H7 (cell line): ENCODE measurements around the gene BRD7. TPM values are rescaled to one million over a fixed set of nuclear protein-coding genes. Genes with fewer than 3 reads are reported as not detected.

Experiments
- DNase-seq: peaks from one replicate; pipeline ENCODE4 v3.0.0; 2012
- H3K27me3 ChIP-seq: 2 replicates; pipeline ENCODE4 v1.6.0; 2011; ENCODE audit warnings: mild to moderate bottlenecking, low read length; ENCODE audit not compliant: control insufficient read depth, insufficient read depth
- H3K36me3 ChIP-seq: replicated peaks from 2 replicates; pipeline ENCODE4 v1.5.1; 2011; ENCODE audit warnings: low read length; ENCODE audit not compliant: control insufficient read depth, insufficient read depth
- H3K4me3 ChIP-seq: 2 replicates; pipeline ENCODE4 v1.5.1; 2011; ENCODE audit warnings: low read depth, mild to moderate bottlenecking, control low read depth, low read length, moderate library complexity; ENCODE audit not compliant: insufficient read depth
- total RNA-seq: library from RNA; depleted of rRNA; stranded (reverse); fragments of >200 nt; shearing (Covaris generic); gene quantifications from 2 replicates; pipeline ENCODE4 v1.2.3, GENCODE V29; 2014; rRNA removed

BRD7 gene
- total RNA-seq, 1 experiment from 2014 or later = 86.5 TPM

- Histone ChIP-seq H3K36me3 (no peaks in the 10 kb centered on the region), H3K27me3 (no peaks in the 10 kb centered on the region), H3K4me3 (no peak overlapping the region)
- peak; percentile 51 for DNase-seq
These were observed 98.2 kb downstream of the BRD7 start for GRCh38 chr16:50270510-50271147.

GRCh38 chr16:50269769-50270509 lies 98.8 kb downstream of the BRD7 start:
- H3K36me3 ChIP-seq = no peaks in the 10 kb centered on the region
- no peak overlapping the region for H3K4me3 ChIP-seq
- peak; percentile 22 for DNase-seq
- H3K27me3 ChIP-seq = no peaks in the 10 kb centered on the region

DNA sequence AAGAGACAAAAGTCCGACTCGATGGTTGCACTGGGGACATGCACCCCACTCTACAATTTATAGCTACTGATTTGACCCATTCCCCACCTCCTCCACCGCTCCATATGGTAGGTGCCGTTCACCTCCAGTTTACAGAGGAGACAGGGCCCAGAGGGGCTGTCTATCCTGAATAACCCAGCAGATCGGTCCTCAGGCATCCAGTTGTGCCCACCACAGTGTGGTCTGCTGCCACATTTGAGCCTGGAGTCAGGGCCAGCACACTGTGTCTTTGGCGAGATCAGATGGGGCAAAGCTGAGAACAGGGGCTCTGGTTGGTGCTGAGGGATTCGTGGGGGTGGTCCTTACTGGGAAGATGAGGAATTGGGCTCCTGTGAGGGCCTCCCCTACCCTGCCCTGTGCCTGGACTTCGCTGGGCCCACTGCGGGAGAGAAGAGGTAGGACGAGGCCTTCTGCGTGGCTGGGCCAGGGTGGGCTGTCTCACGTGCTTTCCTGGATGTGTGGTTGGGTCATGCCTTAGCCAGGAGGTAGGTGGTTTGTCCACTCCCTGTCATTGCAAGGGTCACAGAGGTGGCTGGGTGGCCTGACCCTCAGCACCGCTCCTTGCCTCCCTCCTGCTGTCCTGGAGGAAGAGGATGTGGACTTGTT lies 99.6 kb downstream of the BRD7 start:
- DNase-seq = peak; percentile 33
- H3K4me3 ChIP-seq = no peak overlapping the region
- H3K27me3 ChIP-seq = no peaks in the 10 kb centered on the region
- no peaks in the 10 kb centered on the region for H3K36me3 ChIP-seq

- Histone ChIP-seq H3K4me3 (no peak overlapping the region), H3K36me3 (no peaks in the 10 kb centered on the region), H3K27me3 (no peaks in the 10 kb centered on the region)
- no peak for DNase-seq
These were observed 100.4 kb downstream of the BRD7 start for GRCh38 chr16:50268352-50268751.

DNA sequence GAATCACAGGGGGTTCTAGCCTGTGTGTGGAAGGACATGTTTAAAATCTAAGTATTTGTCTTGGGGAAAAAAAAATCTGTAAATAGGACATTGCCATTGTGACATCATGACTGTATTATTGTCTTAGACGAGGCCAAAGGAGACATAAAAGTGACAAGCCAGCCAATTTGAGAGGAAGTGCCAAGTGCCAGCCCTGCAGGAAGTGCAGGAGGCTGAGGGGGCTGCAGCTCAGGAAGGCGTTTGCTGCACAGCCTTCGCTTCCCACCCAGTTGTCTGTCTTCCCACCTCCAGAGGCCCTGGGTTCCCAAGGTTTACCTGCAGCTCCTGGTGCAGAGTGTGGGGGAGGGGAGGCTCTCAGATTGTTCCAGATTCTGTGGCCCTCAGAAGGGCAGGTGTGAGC lies 101.1 kb downstream of the BRD7 start:
- Histone ChIP-seq H3K36me3 (no peaks in the 10 kb centered on the region), H3K4me3 (no peak overlapping the region), H3K27me3 (no peaks in the 10 kb centered on the region)
- DNase-seq = peak; percentile 51

GRCh38 chr16:50267151-50267631 lies 101.6 kb downstream of the BRD7 start:
- no peak overlapping the region for H3K4me3 ChIP-seq
- no peaks in the 10 kb centered on the region for H3K27me3 ChIP-seq
- peak; percentile 40 for DNase-seq
- no peaks in the 10 kb centered on the region for H3K36me3 ChIP-seq

- peak; percentile 87 for DNase-seq
- no peaks in the 10 kb centered on the region for H3K36me3 ChIP-seq
- H3K4me3 ChIP-seq = no peak within 1 kb of the TSS
- H3K27me3 ChIP-seq = no peaks in the 10 kb centered on the region
These were observed 102.3 kb downstream of the BRD7 start, which contains the start of gene ADCY7 for GRCh38 chr16:50266337-50267091. Gene ADCY7, plus strand, starts transcription at chr16:50266551. Its CDS starts 21,629 bp downstream, at chr16:50288180.

Other genes starting within 250 kb of the BRD7 start
- 9.7 and 14.6 TPM in 2 replicates for gene TENT4B, start 215.7 kb downstream of the BRD7 start, total RNA-seq
- 2.2 and 2.5 TPM in 2 replicates for gene ADCY7, start 102.4 kb downstream of the BRD7 start, total RNA-seq
- gene NKD1, start 179.4 kb upstream of the BRD7 start, total RNA-seq = 1.1 and 1.2 TPM in 2 replicates